SK-N-SH (cell line): ENCODE data around the gene WDR88.

Experiments
- GABPA ChIP-seq: IDR thresholded peaks from 2 replicates; pipeline ENCODE4 v1.4.0; 2012; ENCODE audit warnings: low read depth, mild to moderate bottlenecking
- TAF1 ChIP-seq: IDR thresholded peaks from 2 replicates; pipeline ENCODE4 v1.6.1; 2012; ENCODE audit warnings: low read depth, mild to moderate bottlenecking, low read length, moderate library complexity, borderline replicate concordance
- USF2 ChIP-seq: fragments of 150-350 bp; IDR thresholded peaks from 2 replicates; pipeline ENCODE4 v1.6.1; 2017; ENCODE audit warnings: antibody characterized with exemption, low read length, low read depth, borderline replicate concordance
- TF ChIP-seq, protein P1 (sequence below): fragments of 200-600 bp; sonication (generic); IDR thresholded peaks from 2 replicates; pipeline ENCODE4 v1.6.1; 2017; ENCODE audit warnings: antibody characterized with exemption, mild to moderate bottlenecking, moderate library complexity

DNA sequence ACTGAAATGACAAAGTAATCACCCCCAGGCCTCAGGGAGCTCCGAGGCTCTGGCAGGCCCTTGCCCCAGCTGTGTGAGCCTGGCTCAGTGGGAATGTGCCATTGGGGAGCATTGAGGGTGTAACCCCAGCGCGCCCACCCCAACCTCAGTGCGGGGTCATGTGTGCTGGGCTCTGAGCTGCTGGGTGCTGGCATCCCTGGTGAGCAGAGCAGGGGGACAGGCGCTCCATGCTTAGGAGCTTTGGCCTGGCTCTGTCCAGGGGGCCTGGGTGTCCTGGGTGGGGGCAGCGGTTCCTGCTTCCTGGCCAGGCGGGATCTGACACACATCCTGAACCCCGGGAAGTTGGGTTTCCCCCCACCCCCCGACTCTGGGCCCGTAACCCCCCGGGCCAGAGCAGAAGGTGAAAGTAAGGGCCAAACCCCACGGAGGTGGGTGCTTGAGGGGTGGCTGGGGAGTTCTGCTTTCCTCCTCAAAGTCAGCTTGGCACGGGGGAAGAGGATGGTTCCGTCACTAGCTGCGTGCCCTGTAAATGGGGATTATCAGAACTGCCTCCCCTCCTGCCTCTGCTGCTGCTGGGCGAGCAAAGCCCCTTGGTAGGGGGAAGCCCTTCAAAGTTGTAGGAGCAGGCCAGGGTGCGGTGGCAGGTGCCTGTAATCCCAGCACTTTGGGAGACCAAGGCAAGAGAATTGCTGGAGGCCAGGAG lies 63.9 kb downstream of the WDR88 start:
- TF ChIP-seq, protein P1, sequence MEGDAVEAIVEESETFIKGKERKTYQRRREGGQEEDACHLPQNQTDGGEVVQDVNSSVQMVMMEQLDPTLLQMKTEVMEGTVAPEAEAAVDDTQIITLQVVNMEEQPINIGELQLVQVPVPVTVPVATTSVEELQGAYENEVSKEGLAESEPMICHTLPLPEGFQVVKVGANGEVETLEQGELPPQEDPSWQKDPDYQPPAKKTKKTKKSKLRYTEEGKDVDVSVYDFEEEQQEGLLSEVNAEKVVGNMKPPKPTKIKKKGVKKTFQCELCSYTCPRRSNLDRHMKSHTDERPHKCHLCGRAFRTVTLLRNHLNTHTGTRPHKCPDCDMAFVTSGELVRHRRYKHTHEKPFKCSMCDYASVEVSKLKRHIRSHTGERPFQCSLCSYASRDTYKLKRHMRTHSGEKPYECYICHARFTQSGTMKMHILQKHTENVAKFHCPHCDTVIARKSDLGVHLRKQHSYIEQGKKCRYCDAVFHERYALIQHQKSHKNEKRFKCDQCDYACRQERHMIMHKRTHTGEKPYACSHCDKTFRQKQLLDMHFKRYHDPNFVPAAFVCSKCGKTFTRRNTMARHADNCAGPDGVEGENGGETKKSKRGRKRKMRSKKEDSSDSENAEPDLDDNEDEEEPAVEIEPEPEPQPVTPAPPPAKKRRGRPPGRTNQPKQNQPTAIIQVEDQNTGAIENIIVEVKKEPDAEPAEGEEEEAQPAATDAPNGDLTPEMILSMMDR = no peak
- TF ChIP-seq USF2 (no peak), TAF1 (no peak), GABPA (no peak)
